A204.1 (cell line): ENCODE results near the gene CDHR3.

ENCODE experiments used
- FAIRE-seq: peaks from 2 replicates; lab custom pipeline; 2012; peaks lifted over from hg19 to GRCh38; lab: Jason Lieb, UNC

CDHR3 gene

DNA sequence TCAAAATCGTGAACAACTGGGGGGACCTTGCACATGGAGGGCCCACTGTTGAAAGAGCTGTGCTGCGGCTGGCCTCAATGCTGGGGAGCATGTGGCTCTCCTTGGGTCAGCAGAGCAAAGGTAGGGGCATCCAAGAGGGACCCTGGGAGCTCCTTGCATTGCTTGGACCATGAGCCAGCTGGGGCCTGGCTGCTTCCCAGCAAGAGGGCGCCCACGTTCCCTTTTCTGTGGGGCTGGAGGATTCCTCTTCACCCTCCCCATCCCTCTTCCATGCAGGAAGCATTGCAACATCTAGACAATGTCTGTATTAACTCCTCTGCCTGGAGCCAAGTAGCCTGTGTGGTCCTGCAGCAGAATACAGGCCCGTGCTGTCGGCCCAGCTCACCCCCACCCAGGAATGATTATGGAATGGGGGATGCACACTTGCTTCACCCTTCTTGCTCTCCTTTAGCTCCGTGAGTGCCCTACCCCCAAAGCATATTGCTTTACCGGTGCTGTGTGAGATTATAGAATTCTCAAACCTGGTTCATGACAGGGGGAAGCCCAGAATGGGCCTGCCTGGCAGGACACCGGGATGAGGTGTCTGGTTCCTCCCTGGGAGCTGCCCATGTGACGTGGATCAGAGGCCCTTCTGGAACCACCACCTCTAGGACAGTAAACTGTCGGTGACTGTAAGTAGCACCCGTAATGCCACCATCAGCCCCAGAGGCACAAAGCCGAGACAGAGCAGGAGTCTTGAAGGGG lies 87.1 kb downstream of the CDHR3 start:
- no peak for FAIRE-seq

DNA sequence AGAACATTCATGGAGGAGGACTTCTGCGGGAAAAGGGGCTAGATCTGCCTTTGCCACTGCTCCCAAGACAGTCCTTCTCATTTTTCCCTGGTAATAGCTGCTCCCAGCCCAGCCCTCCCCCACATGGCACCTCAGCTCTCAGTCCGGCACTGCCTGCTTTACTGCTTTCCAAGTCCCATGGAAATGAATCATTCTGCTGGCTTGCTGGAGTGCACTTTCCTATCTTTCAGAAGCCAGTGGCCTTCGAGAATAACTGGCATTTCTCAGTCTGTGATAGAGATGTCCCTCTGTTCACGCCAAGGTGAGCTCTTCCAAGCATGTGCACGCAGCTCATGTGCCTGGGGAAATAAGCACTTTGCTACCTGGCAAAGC lies 87.7 kb downstream of the CDHR3 start:
- FAIRE-seq = no peak

DNA sequence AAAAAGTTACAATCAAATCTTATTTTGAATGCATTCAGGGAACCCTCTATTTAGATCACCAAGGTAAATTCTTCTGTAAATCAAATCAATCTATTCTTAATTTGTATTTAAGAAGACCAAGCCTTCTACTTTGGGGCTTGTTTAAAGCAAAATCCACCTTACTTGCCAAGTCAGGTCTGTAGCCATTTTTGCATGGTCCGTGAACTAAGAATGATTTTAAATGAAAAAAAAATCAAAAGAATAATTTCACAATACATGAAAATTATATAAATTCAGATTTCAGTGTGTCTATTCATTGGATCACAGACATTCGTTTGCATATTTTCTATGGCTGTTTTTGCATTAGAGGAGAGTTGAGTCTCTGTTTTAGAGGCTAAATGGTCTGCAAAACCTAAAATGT lies 89.6 kb downstream of the CDHR3 start:
- FAIRE-seq = no peak

DNA sequence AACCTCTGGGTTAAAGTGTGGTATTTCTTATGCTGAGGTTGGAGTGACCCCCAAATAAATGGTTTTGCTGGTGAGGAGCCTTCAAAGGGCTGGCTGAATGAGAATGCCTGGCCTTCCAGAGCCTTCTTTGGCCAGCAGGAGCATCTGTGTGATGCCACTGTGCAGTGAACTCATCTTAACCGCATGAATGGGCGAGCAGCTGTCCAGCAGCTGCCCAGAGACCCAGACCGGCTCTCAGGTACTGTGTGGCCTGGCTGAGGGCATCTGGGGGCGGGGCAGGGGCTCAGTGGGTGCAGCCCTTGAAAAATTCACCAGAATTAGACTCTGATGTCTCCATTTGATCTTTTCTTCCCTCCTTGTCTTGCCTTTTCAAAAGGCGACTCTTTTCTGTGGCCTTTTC lies 90.0 kb downstream of the CDHR3 start:
- no peak for FAIRE-seq

DNA sequence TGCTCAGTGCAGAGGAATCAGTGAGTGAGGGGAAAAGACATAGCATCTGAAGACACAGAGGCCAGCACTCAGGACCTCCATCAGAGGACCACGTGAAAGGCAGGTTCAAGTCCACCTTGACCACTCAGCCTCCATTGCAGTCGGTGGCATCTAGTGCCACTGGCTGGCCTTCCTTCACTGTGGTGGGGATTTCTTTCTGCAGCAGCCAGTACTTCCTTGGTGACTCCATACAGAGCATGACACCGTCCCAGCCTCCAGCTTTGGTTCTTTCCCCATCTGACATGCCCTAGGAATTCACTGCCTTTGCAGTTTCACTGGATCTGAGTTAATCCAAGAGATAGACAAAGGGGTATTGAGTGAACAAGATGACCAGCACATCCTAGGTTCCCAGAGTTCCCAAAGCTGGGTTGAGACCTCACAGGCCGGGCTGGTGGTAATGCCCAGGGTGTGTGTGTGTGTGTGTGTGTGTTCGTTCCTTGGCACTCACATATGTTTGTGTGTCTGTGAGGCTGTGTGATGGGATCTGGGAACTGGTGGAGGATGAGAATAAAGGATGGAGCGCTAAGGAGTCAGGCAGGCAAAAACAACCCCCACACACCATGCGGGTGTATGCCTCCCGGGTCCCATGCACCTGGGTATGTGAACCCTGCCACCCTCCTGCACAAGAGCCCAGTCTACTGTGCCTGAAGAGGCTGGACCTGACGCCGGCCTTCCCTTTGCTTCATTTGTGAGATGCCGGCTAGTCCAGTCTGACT lies 91.3 kb downstream of the CDHR3 start:
- FAIRE-seq = no peak

DNA sequence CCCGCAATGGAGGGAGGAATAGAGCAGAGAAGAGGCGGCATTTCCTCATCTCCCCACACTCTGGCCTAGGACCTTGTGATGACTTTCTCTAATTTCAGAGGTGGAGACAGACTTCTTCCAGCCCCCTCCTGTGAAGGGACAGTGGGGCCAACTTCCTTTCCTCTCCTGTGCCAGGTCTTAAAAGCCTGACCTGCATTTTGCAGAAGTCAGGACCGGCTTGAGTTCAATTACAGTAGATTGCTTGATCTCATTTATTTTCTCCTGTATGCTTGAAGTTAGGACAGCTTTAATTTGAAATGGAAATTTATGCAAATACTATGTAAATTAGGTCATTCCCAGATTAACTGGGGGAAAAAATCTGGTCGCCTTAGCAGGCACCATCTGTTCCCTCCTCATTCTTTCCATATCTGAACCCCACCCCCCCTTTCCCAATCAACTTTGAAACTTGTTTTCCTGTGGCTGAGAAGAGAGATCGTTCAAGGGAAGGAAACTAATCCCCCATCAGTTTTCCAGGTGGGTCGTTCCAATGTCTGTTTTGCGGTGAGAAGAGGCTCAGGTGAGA lies 92.0 kb downstream of the CDHR3 start:
- no peak for FAIRE-seq

DNA sequence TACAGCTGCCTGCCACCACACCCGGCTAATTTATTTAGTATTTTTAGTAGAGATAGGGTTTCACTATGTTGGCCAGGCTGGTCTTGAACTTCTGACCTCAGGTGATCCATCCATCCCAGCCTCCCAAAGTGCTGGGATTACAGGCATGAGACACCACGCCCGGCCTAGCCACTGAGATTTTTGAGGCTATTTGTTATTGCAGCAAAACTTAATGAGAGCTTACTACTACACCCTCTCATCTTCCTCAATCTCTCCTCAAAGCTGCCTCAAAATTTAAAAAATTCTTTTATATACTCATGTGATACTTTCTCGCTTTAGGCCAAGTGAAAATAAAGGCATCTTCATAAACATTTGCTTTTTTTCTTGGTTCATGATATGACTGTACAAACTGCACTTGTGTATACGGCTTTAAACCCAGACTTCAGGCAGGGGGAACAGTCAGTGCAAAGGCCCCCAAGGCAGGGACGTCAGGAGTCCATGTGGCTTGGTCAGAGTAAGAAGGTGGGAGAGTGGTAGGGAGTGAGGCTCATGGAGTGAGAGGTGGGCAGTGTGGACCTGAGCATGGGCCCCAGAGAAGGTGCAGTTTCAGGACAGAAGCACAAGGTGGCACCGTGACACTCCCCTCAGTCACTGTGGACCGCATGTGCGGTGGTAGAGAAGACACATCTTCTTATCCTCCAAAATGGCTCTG lies 93.6 kb downstream of the CDHR3 start:
- FAIRE-seq = no peak

DNA sequence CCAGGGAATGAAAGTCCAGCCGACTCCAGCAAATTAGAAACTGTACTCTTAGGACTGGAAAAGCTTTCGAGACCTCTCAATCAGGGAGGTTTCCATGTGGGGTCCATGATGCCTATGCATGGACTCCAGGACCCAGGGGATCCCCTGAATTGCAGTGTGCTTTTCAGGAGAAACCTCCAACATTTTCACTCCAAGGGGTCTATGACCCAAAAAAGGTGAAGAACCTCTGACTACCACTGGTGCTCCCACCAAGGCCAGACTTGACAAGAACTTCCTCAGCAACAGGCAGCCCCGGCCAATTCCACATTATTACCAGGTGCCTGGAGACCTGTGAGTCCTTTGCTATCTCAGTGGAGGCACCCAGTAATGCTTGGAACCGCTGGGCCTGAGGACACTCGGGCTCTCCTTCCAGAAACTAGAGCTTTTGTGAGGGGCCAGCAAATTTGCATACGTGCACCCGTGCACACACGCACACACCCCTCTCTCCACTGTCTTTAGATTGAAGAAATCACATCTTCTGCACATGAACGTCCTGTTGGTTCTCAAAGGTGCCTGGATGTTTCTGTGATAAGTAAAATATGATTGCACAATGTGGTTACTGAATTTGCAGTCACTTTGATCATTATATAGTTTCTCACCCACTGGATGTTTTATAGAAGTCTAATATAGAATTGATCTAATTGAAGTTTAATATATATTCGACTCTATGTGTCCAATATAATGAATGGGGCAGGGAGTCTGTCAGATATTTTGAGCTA lies 94.3 kb downstream of the CDHR3 start:
- FAIRE-seq = no peak

DNA sequence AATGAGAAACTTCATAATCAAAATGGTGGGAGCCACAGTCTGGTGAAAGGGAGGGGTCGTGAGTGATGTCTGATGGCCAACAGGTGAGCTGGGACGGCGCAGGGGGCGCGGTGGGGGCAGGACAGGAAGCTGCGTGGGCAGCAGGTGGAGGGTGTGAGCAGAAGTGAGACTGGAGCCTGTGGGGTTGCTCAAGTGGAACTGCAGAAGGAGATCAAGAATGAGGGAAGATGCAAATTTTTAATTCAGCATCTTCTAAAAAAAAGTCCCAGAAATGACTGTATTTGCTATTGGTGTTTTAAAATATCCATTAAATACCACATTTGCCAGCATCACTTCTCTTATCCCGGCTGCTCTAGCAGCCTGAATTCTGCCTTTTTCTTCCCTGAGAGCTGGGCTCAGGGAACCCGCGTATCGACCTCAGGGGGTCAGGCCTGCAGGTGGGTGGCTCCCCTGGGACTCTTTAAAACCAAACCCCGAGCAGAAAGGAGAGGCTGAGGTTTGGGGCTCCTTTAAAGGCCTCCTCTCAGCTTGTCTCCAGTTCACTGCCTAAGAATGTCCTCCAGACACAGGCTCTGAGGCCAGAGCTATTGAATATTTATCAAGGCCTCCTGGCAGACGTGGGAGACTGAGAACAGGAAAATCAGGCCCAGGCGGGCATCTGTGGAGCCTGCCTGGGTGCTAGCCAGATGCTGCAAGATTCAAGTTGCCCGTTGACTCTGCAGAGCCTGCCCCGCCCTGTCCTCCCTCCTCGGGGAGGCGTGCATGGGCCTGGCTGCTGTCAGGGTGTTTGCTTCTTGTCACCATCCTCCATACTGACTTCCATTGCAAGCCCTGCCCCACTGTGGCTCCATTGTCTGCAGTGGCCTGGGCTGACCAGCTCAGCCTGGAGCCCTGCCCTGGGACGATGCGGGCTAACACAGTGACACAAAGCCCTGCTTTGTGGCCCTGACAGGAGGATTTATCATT lies 95.2 kb downstream of the CDHR3 start:
- FAIRE-seq = no peak

DNA sequence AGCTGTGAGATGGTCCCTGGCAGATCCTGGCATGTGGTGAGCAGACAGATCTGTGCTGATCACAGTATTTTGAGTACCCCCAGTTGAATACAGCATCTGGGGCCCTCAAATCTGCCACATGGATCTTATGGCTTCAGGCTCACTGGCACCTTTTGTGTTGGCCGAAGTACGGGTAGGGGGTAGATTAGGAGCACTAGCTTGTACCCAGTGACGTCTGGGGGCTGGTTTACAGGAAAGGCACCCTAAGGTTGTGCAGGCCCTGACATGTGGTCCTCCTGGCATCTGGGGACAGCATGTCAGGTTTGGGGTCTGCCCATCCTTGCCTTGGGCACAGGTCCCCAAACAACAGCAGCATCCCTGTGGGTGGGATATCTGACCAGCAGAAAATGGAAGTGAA lies 95.9 kb downstream of the CDHR3 start:
- no peak for FAIRE-seq

DNA sequence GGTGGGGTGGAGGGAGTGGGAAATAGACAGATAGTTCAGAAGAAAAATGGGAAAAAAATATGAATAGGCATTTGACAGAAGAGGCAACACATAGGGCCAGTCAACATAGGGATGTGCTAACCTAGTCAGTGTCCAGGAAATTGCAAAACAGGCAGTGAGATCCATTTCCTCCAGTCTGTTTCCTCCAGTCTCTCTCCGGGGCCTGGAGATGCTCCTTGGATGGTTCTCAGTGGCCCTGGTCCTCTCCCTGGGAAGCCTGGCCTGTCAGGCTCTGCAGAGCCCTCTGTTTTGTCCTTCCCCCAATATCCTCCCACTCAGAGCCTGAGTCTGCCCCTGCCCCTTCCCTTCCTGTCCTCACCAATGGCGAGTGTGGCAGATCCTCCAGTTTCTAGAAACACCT lies 96.5 kb downstream of the CDHR3 start:
- no peak for FAIRE-seq

DNA sequence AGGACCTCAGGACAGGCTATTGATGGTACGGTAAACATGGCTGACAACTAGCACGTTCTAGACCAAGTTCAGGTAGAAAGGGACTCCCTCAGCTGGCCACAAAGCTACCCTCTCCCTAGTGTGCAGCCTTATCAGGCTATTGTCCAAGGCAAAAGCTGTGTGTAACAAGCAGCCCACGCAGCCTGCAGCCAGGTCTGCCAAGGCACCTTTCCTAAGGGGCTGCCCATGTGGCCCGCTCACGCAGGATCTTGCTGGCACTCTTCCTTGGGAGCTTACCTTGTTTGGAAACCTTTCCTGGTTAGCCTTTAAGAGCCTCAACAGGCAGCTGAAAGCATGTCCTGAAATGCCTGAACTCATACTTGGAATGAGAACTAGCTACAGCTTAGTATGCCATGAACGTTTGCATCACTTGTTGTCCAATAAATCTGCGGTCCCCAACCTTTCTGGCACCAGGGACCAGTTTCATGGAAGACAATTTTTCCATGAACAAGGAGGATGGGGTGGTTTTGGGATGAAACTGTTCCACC lies 97.4 kb downstream of the CDHR3 start:
- FAIRE-seq = no peak

DNA sequence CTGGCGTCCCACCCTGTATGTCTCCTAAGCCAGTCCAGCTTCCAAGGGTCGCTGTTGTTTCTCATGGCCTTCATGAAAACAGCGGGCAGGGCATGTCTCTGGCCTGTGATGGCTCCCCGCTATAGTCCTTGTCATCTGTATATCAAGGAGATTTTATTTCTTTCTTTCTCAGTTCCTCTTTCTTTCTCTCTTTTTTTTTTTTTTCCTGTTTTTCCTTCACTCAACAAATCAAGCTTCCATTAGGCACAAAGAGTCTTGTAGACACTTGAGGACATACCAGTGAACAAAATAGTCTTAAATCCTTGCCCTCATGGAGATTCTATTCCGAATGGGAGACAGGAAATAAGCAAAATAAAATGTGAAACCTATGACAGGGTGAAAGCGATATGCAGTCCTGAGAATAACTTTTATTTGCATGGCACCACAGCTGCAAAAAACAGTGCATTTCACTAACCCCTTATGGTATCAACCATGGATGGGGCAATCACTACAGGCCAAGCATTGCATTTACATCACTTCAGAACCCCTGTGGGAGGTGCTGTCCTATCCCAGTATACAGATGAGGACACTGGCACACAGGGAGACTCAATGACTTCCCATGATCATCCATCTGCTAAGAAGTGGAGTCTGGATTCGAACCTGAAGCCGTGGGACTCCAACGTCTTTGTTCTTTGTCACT lies 98.4 kb downstream of the CDHR3 start:
- FAIRE-seq = no peak

DNA sequence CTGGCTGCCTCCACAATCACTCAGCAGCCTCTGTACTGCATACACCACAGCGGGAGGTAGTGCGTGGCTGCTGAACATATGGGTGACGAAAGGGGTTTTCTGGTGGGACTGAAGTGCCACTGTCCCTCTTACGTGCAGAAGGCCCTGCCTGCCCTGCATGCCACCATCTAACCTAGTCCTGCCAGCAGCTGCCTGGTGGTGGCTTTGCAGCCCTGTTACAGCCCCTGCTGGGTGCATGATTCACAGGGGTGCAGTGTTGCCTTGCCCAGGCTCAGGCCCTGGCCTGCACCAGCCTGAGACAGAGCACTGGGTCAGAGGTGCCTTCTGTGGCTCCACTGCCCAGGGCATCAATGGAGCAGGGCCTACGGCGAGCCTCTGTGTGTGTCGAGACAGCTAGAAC lies 98.9 kb downstream of the CDHR3 start:
- FAIRE-seq = no peak

DNA sequence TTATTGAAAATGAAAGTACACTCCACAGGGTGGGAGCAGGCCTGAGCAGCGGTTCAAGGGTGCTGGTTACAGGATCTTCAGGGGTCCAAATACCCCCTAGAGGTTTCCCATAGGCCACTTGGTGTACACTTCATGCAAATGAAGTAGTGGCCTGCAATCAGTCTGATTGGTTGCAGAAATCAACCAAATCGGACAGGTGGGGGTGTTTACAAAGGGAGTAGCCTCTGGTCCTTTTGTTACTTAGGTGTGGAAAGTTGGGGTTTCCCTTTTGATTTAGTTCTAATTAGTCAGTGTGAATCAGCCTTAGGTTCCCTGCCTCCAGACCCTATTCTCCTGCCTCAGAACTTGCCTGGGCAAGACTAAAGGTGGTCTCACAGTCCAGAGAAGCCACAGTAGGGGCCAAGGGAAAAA lies 99.5 kb downstream of the CDHR3 start:
- FAIRE-seq = no peak

DNA sequence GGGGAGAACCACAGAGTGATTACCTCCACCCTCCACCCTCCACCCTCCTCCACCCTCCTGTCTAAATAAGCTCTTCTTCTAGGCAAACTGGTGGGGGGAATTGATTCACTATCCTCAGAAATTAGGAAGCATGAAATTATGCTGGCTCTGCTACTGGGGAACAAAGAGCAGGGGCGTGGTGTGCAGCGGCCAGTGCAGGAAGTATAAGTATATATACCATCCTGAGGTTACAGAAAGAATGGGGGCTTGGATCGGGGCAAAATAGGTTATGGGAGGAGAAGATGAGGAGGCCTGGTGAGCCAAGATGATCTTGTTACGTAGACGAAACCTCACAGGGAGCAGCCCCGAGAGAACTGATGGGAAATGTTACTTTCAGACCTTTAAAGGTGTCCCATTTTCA lies 100.0 kb downstream of the CDHR3 start:
- FAIRE-seq = no peak

DNA sequence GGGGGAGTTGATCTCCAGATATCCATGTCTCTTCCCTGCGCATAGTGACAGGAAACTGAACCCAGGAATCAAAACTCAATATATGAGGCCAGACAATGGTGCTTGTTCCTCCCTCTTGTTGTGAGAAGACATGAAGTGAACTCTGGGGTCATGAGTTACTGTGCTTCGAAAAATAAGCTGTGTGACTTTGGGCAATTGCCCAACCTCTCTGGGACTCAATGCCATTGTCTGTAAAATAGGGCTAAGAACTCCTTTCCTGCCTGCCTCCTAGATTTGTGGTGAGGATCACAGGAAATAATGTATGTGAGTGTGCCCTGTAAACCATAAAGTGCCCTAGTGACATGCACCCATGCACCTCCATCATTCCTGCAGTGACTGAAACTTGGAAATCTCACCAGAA lies 100.6 kb downstream of the CDHR3 start:
- no peak for FAIRE-seq

DNA sequence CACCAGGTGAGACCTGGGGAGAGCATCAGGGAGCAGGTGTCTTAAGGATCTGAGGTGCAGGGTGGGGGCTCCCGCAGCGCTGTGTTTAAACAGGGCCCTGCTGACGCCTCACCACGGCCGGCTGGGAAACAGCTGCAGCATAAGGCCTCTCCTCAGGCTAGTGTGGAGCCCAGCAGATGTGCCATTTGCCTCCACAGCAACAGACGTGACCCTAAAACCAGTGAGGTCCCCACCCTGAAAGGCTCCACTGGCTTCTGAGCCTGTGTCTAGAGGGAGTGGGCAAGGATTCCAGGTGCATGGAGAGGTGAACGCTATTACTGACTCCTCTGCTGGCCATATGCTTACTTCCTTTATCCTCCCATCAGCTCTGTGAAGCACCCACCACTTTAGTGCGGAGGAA lies 101.3 kb downstream of the CDHR3 start:
- no peak for FAIRE-seq

DNA sequence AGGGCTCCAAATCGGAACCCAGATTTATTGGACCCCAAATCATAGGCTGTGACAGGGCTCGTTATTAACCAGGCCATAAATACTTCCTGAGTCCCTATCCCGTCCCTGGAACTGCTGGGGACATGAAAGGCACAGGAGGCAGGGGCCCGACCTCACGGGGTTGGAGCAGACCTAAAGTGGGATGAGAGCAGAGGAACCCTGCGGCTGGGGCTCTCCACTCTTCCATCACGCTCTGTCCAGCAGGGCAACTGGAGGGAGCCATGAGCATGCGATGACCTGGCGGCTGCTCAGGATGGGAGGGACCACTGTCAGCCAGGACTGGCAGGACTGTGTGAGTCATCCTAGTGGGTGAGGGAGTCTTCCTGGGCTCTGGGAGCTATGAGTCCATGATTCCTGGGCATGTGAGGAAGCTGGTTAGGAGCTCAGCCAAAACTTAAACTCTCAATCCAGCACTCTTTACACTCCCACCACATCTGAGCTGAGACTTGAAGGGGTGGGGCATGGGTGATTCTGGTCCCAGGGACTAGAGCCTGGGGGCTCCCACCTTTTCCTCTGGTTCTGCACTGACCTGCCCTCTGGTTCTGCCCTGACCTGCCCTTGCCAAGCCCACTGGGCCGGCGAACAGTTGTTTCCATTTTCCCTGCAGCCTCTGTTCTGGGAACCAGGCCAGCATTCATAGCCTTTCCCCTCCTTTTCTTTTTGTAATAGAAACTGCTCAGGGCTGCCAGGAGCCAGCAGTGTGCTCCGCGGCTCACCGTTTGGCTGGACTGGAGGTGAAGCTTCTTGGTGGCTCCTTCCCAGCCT lies 101.9 kb downstream of the CDHR3 start:
- no peak for FAIRE-seq
